Left colon (tissue), 2 donors: ENCODE results near the gene TAF8. TPM values are rescaled to one million over a fixed set of nuclear protein-coding genes. Genes with fewer than 3 reads are reported as not detected.

ENCODE experiments used
- ATAC-seq: fragments of 200-7000 bp; cut with Tn5 transposase; one replicate; pipeline ENCODE4 v1.9.1; 2020; ENCODE audit warnings: mild to moderate bottlenecking, moderate library complexity
- DNase-seq, 2 donors: peaks; one replicate each; pipeline ENCODE4 v3.0.0-alpha.2; 2020
- intact Hi-C, 2 donors: fragments of 100-400 bp; cut with DNase I in 1 of 2; cut with micrococcal nuclease in 1 of 2; formaldehyde crosslinking; loops; one replicate each; pipeline versions ENCODE4 v1.11.2 to v1.14.0; 2022; cut with DNase I, micrococcal nuclease
- total RNA-seq, 2 donors: library from RNA; stranded (reverse); fragmentation: NEBNext Ultra II Directional; extraction: Animal tissue kit (Norgen Biotek cat#: 25700); gene quantifications; one replicate each; pipeline ENCODE4 v1.2.1, GENCODE V29; 2021
- donor health status: DM: no; HTN: no; CAD: no.
- donor health status: DM: yes; HTN: yes; CAD: no.

The TAF8 gene
- total RNA-seq, 2 donors from 2014 or later = 19.0 to 19.7 TPM

DNA sequence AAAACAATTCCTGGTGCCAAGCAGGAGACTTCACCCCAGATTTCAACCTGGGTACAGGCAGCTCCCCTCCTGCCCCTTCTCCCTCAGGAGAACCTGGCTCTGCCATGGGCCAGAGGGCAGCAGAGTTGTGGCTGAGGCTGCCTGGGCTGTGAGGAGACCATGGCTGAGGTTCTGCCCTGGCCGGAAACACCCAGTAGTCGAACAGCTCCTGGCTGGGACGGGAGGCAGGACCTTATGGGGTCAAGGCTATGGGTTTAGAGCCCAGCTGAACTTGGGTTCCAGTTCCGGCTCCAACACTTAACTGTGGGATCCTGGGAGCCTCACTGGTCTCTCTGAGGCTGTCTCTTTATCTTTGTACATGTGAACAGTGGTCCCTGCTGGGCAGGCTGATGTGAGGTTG, 83.6 kb downstream of the TAF8 start:
- DNase-seq (no peak), ATAC-seq (no peak)
- intact Hi-C loops = no loop called here

DNA sequence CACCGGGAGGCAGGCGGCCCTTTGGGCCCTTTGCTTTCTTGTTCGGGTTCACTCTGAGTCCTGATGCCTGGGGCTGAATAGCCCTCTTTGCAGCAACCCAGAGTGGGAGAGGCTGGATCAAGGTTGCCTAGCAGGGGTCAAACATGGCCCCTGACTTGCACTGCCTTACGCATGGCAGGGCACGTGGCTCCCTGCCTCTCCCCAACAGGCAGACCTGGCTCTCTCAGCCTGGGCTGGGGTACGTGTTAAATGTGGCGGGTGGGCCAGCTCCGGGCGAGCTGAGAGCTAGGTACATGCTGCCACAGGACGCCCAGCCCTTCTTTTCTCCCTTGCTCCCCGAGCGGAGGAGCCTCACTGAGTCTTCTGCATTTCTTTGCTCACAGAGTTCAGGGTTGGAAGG, 84.8 kb downstream of the TAF8 start:
- DNase-seq (no peak), ATAC-seq (no peak)
- intact Hi-C loops = no loop called here

DNA sequence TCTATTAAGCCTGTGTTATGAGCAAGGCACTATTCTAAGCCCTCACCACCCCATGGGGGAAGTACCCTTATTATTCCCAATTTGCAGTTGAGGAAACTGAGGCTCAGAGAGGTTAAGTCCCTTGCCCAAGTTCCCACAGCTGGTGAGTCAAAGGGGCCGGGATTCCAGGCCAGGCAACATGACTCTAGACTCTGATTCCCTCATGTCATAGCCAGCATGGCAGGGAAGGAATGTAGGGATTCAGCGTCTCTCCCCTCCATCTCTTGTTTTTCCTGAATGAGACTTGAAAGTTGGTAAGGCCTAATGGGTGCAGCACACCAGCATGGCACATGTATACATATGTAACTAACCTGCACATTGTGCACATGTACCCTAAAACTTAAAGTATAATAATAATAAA, 85.4 kb downstream of the TAF8 start:
- DNase-seq = no peak
- no peak for ATAC-seq
- intact Hi-C loops = no loop called here

DNA sequence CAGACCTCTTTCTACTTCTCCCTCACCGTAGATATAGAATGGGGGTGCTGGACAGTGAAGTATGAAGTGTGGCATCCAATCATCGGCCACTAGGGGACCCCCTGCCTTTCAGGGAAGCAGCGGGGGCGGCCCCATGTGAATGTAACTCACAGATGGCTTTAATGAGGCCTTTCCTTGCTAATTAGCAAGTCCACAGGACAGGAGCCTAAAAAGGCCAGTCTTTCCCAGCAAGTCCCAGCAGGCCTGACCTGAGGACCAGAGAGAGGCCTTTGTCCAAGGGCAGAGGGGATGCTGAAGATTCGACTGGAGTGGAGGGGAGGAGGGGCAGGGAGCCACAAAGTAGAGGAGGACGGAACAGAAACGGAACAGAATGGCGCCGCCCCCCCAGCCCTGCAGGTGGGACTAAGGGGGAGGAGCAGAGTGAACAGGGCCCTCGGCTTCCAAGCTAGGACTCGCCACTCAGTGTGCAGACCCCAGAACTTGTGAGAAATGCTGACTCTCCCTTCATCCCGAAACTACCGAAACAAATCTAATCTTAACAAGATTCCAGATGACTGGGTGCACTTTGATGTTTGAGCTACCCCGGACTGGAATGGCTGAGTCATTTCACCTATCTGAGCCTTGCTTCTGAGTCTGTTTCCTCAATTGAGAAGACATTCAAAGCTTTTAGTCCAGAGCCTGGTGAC, 86.3 kb downstream of the TAF8 start:
- DNase-seq = no peak
- ATAC-seq = peak; percentile 42
- intact Hi-C loops = no loop called here

Other genes with a start within 250 kb of the TAF8 start
- gene USP49, start 155.1 kb upstream of the TAF8 start, total RNA-seq = 1 to 10 TPM; 2.1 to 2.9 TPM
- 10 to 100 TPM; 18.5 to 18.8 TPM for gene MED20, start 129.4 kb upstream of the TAF8 start, total RNA-seq
- gene BYSL, start 129.0 kb upstream of the TAF8 start, total RNA-seq = 10 to 100 TPM in 1 of 2 donors, 1 to 10 TPM in 1; 8.8 to 10.3 TPM
- gene CCND3, start 108.7 kb upstream of the TAF8 start, total RNA-seq = 10 to 100 TPM; 64.0 to 68.4 TPM
- gene C6orf132, start 92.1 kb downstream of the TAF8 start, total RNA-seq = 10 to 100 TPM; 49.7 to 66.2 TPM
- gene GUCA1A, start 122.8 kb downstream of the TAF8 start, total RNA-seq = not detected
- gene GUCA1B, start 144.4 kb downstream of the TAF8 start, total RNA-seq = 1 to 10 TPM in 1 of 2 donors, not detected in 1; 1.0 TPM
- 10 to 100 TPM; 24.9 to 30.6 TPM for gene MRPS10, start 167.3 kb downstream of the TAF8 start, total RNA-seq